Measurements from ENCODE around the gene NUB1. TPM values are rescaled to one million over a fixed set of nuclear protein-coding genes. Genes with fewer than 3 reads are reported as not detected.
A peak's percentile ranks its signal among the peaks of the same experiment; 100 is the strongest.

NUB1 gene
- total RNA-seq, 1 experiment from 2014 or later: 48.5 TPM

GRCh38 chr7:151408498-151408838, 66.9 kb downstream of the NUB1 start:
- no peak overlapping the region for H3K18ac ChIP-seq (ENCODE audit: insufficient read length, low read depth, low read length)
- H4K20me1 ChIP-seq (ENCODE audit: control insufficient read depth, insufficient read depth, insufficient read length): no peaks in the 10 kb centered on the region
- Mint-ChIP-seq H3K4me3 (peak overlapping the region; percentile 75 to 90), H3K9me3 (peaks cover 0 to 3% of the 10 kb centered on the region in 2 experiments; a peak in 1 of 5 replicates), H3K27ac (peak overlapping the region in 1 of 3 experiments; percentile 32; a peak in 2 of 7 replicates), H3K4me1 (peaks cover 28 to 36% of the 10 kb centered on the region in 2 experiments), H3K36me3 (ENCODE audit: insufficient read depth in 1 of 3, low read depth in 3 of 3) (peaks cover 0 to 8% (median 2%) of the 10 kb centered on the region in 3 experiments; a peak in 5 of 7 replicates), H3K27me3 (ENCODE audit: low read depth) (peaks cover 43% of the 10 kb centered on the region)
- H4K91ac ChIP-seq (ENCODE audit: insufficient read length, low read depth, low read length): no peak overlapping the region
- no peak overlapping the region for H4K8ac ChIP-seq (replicated peaks; ENCODE audit: insufficient read length, low read depth, low read length)
- no peak overlapping the region for H2BK120ac ChIP-seq (ENCODE audit: low read depth, low read length, poor library complexity, severe bottlenecking)
- no peak overlapping the region for H2AK5ac ChIP-seq (ENCODE audit: insufficient read length, low read length)
- no peak overlapping the region for H2BK5ac ChIP-seq (ENCODE audit: insufficient read length, low read length)
- peaks cover 5% of the 10 kb centered on the region; the same call in 1 of the 2 replicates for H3K4me1 ChIP-seq (ENCODE audit: insufficient read depth, low read length)
- no CpG with 5 or more reads among the region's 7 CpGs for WGBS (ENCODE audit: extremely low coverage, insufficient read length, low lambda C conversion rate)
- H2BK12ac ChIP-seq (ENCODE audit: insufficient read length, low read depth, low read length): no peak overlapping the region
- TF ChIP-seq, protein P1, sequence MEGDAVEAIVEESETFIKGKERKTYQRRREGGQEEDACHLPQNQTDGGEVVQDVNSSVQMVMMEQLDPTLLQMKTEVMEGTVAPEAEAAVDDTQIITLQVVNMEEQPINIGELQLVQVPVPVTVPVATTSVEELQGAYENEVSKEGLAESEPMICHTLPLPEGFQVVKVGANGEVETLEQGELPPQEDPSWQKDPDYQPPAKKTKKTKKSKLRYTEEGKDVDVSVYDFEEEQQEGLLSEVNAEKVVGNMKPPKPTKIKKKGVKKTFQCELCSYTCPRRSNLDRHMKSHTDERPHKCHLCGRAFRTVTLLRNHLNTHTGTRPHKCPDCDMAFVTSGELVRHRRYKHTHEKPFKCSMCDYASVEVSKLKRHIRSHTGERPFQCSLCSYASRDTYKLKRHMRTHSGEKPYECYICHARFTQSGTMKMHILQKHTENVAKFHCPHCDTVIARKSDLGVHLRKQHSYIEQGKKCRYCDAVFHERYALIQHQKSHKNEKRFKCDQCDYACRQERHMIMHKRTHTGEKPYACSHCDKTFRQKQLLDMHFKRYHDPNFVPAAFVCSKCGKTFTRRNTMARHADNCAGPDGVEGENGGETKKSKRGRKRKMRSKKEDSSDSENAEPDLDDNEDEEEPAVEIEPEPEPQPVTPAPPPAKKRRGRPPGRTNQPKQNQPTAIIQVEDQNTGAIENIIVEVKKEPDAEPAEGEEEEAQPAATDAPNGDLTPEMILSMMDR (conservative IDR thresholded peaks at IDR 0.05): no peak
- no peaks in the 10 kb centered on the region for H3K79me1 ChIP-seq (ENCODE audit: insufficient read depth, low read depth, low read length, poor library complexity, severe bottlenecking)
- no peak overlapping the region for H2BK15ac ChIP-seq (ENCODE audit: low read depth, low read length)
- H3K23ac ChIP-seq (ENCODE audit: insufficient read length, low read depth, low read length): no peak overlapping the region
- no peak for DNase-seq
- peak overlapping the region; percentile 59 for H3K4me2 ChIP-seq (ENCODE audit: insufficient read depth, insufficient read length, low read length)
- peak overlapping the region; percentile 3; the same call in 1 of the 2 replicates for H3K14ac ChIP-seq (ENCODE audit: insufficient read depth, low read length)
- no peak overlapping the region for H3K4ac ChIP-seq (ENCODE audit: low read depth, low read length)
- H3K9ac ChIP-seq (ENCODE audit: extremely low read depth, insufficient read length, low read length): peak overlapping the region; percentile 9
- no peak overlapping the region for H3K27ac ChIP-seq (ENCODE audit: insufficient read length, low read depth, low read length)
- no peaks in the 10 kb centered on the region for H3K9me3 ChIP-seq (ENCODE audit: control insufficient read depth, low read depth, low read length)
- H2BK20ac ChIP-seq (ENCODE audit: low read depth, low read length, poor library complexity, severe bottlenecking): no peak overlapping the region
- no peak overlapping the region for H2AFZ ChIP-seq (ENCODE audit: low read length)
- no peak overlapping the region for H3T11ph ChIP-seq (ENCODE audit: low read length)
- no peaks in the 10 kb centered on the region for H3K79me2 ChIP-seq (ENCODE audit: insufficient read depth, low read length)
- H3K27me3 ChIP-seq (ENCODE audit: insufficient read depth, low read length): no peaks in the 10 kb centered on the region; the same call in 1 of the 2 replicates
- no peak overlapping the region for H4K5ac ChIP-seq (ENCODE audit: insufficient read length, low read depth, low read length)
- no peak overlapping the region for H3K56ac ChIP-seq (ENCODE audit: insufficient read length, low read depth, low read length)
- H3K23me2 ChIP-seq (ENCODE audit: insufficient read length, low read depth, low read length, poor library complexity, severe bottlenecking): peaks cover 25% of the 10 kb centered on the region
